GM18498 (cell line): ENCODE results near the gene L1CAM.

Source experiments
- ATAC-seq: cut with Tn5 transposase; IDR thresholded peaks from one replicate; pipeline ENCODE4 v1.9.1; 2021; ENCODE audit warnings: mild to moderate bottlenecking, moderate library complexity; ENCODE audit not compliant: unreplicated experiment

Gene L1CAM

DNA sequence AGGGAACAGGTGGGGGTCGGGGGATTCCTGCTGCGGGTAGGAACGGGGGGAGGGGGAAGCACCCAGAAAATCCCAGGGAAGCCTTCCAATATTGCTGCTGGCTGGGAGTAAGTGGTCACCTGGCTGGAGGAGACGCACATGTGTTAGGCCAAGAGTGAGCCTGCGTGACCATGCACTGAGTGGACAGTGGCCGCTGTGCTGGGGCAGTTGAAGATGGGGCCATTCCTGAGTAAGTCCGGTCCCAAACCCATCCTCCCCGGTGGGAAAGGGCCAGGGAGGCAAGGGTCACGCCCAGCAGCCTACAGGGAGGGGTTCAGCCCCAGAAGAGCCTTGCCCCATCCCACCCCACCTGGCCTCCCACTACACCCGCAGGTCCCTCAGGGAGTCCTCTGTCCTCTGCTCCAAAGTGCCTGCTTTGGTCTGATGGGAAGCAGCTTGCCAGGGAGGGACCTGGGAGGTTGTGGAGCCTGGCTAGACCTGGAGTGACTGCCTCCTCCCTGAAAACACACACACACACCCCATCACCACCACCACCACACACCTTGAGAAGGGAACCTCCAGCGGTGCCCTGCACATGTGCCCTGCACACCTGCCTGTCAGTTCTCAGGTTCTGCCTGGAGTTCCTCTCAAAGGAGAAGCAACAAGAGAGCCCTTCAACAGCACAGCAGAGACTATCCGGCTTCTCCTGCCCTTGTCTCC, 6.1 kb downstream of the L1CAM start:
- ATAC-seq, result no peak

DNA sequence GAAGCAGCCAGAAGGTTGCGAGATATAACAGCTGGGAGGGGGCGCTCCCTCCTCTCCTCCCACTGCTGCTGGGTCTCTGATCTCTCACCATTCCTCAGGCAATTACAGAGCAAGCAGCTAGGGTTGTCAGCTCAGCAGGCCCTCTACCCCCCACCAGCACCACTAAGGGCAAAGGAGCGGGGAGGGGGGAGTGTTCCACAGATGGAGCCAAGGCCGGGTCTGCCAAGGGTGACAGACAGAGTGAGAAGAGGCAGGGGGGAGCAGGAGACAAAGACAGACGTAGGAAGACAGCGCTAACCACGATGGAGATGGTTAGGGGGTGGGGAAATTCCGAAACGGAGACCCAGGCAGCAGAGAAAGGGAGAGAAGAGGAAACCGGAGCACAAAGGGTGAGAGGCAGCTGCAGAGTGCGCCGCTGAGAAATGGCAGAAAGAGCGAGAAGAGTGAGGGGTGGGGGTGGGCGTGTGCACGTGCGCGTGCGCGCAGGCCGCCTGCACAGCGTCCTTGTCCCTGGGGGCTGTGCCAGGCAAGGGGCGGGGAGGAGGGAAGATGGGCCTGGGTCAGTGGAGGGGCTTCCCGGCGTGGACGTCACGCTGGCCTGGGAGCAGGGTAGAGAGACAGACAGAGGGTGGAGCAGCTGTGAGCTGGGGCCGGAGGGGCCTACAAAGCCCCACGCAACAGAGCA, 6.9 kb downstream of the L1CAM start:
- no peak for ATAC-seq

DNA sequence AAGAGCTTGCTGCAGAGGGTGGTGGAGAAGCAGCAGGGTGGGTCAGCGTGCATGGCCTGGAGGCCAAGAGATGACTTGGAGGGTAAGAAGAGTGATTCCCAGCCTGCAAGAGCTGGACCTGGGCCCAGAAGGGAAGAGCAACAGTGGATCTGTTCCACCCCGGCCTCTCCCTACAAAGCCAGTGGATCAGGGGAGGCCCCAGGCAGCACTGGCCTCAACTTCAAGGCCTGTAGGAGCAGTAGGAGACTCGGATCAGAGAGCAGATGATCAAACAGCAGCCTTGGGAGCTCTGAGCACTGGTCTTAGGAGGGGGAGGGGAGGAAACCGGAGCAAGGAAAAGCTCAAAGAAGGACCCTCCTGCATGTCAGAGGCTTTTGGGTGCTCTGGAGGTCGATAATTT, 7.6 kb downstream of the L1CAM start:
- ATAC-seq, result no peak

DNA sequence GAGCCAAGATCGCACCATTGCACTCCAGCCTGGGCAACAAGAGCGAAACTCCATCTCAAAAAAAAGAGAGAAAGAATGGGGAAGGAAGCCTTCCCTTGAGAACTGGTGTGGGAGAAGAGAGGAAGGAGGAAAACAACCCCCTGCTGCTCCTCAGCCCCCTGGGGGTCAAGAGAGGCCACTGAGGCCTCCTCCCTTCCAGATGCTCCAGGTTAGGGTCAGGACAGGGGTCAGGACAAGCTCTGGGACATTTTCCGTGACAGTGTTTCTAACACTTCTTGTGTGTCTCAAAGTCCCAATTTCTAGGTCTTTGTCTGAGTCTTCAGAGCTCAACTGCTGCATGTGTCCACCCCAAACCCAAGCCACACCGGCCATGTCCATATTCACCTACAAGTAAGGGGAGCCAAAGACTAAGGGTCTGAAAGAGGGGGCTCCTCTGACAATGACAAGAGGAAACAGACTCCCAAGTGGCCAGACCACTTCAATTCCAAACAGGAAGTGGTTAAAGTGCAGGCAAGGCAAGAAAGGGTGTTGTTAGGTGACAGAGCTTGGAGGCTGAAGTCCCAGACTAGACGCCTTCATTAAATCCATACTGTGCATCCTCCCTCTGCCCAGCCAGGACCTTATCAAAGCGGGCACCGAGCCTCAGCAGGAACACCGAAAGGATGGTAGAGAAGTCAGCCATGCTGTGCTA, 8.3 kb downstream of the L1CAM start:
- no peak for ATAC-seq

DNA sequence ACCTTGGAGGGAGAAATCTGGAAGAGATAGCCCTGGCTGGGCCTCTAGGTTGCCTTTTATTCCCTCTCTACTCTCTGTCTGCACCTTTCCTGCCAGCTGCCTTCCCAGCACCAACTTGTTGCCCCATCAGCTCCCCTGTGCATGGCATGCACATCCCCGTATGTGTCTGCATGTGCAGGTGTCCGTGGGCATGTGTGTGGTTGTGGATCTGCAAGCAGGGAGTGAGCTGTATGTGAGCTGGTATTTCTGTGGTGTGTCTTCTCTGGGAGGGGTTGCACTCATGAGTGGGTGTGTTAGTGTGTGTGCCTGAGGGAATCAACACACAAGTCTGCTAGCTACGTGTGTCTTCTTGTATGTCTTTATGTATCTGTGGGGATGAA, 9.9 kb downstream of the L1CAM start:
- ATAC-seq, result no peak

DNA sequence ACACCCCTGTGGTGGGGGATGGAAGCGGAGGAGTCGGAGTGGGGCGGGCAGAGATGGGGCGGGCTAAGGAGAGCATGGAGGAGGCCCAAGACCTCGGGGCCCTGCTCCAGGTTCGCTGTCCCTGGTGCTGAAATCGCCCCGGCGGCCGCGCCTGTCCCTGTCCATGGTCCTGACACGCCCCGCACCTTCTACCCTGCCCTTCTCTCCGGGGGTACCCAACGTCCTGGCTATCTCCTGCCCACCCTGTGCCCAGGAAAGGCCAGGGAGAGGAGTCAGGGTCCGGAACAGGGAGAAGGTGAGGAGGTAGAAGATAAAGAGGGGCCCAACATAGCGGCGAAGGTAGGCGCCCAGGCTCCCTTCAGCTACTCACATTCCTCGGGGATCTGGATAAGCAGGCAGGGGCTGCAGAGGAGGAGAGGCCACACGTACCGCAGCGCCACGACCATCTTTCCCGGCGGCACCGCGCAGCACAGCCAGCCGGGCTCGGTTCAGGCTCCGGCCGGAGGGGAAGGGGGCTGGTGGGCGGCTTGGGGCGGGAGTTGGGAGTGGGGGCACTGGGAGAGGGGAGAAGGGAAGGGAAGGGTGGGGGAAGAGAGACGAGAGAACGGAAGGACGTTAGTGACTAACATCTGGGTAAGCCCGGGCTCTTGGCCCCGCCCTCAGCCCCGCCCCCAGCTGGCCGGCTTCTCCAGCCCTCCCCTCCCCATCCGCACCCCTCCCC, 10.4 kb downstream of the L1CAM start:
- no peak for ATAC-seq

DNA sequence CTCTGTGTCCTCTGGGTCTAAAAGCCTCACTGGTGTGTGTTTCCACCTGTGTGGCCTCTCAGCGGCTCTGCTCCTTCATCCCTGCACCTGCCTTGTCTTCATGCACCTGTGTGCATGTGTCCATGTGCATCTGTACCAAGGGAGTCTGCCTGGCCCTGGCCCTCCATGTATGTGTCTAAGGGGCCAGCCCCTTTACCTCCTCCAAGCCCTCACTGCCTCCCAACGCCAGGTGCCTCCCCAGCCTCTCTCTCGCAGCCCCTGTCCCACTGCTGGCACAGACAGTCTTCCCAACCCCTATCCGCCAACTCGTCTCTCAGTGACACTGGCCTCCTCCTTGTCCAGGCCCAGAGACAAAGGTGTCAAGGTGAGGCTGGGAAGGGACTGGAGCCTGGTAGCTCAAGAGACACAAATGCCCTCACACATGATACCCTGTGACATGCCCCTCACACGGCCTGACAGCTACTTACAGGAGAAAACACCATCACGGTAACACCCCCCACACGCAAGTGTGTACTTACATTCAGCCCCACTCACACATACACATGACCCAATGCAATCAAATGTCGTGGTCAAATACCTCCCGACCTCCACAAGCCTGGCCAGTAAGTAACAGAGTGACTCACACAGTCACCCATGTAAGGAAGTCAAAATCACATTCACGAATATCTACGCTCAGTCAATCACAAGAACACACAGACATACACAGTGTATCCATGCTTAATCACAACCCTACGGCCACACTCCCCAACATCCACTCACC, 11.4 kb downstream of the L1CAM start:
- no peak for ATAC-seq

DNA sequence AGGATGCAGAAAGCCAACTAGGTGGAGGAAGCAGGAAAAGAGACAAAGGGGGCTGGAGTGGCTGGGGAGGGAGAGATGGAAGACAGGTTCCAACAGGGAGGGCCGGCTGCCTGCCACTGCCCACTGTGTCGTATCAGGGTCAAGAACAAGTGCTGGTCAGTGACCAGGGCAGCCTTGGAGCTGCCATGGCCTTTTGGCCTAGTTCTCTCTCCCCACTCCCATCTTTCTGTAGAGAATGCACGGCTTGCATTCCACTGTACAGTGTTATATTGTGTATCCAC, 11.9 kb downstream of the L1CAM start:
- ATAC-seq, result no peak

DNA sequence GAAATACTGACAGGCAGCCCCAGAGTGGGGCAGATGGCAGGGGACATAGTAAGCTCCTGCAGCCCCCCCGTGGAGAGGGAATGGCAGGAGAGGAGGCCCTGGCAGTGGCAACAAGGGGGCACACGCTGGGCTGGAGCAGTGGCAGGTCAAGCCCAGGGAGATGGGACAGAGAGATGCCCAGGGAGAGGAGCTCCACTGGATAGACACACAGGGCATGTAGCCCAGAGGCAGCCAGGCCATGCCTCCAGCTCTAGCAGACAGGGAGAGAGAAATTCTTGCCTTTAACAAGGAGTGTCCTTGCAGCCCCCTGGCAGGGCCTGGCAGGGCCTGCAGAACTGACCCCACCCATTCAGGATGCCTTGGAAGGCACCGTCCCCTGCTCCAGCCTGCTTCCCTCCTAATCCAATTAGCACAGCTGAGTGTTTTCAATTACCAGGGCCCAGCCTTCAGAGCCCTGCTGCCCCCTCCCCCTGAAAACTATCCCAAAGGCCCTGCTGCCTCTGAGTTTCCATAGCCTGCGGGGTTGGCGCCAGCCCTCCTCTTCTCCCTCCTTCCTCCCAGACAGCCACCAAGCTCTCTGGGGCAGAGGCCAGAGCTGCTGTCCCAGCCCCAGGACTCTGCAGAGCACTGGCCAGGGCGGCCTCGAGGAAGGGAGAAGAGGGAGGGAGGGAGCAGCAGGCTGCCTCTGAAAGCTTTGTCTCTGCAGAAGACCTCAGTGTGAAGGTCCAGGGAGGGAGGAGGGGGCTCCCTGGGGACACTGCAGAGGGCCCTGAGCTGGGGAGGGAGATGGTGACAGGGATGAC, 12.5 kb downstream of the L1CAM start:
- no peak for ATAC-seq

DNA sequence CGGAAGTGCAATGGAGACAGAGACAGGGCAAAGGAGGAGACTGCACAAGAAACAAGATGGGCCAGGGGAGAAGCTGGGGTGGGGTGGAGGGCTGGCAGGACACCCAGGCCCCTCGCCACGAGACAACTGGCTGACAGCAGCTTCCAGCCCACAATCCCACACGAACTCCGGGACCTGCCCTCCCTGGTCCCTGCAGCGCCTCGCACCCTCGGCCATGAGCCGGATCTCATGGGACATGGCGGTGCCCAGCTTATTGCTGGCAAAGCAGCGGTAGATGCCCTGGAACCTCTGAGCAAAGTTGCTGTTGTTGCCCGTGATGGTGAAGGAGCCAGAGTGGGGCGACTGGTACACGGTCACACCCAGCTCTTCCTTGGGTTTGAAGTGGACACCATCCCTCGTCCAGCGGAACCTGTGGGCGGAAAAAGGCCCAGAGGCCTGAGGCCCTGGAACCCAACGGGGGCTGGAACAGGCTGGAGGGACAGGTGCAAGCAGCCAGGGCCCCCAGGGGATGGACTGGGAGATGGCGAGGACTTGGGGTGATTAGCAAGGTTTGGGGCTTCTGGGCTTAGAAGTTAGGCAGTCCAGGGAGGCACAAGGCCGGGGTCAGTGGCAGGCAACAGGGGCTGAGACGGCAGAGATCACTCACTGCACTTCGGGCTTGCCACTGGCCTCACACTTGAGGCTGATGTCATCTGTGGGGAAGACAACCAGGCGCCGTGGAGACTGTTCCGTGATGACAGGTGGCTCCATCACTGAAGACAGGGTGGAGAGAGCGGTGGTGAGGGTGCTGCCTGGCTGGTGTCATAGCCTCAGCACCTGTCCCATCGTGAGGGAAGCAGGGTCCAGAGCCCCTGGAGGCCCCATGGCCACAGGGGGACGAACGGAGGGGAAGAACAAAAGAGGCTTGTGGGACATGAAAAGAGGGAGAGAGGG, 13.8 kb downstream of the L1CAM start:
- no peak for ATAC-seq

DNA sequence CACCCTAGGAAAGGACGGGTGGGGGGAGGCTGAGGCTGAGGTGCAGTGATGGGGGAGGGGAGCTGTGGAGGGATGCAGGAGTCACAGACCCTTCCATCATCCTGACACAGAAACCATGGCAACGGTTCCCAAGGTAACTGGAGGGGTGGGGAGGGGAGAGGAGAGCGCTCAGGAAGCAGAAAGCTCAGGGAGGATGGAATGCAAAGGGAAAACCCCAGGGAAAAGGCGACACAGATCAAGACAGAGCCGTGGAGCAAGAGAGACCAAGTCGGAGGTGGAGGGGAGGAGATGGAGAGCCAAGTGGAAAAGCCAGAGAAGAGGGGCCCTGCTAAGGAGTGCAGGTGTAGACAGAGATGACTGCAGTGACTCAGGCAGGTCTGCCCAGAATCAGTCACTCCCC, 14.5 kb downstream of the L1CAM start:
- no peak for ATAC-seq

DNA sequence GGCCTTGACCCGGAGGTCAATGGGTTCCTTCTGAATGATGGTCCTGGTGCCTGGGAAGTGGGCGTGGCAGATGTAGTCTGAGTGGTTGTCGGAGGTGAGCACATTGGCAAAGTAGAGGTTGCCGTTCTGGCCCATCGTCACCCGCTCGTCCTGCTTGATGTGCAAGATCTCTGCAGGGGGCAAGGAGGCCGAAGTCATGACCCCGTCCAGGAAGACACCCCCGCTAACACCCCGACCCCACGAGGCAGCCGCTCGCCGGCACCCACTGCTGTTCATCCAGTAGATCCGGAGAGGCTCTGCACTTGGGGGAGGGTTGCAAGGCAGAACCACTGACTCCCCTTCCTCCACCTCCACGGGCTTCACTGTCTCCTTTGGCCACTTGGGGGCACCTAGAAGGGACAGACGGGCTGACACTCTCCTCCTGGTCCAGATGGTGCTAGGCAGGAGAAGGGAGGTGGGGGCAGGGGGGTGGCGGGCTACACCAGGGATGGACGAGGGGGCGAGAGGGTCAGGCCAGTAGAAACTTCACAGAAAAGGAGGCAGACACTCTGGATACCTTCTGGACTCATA, 15.1 kb downstream of the L1CAM start:
- ATAC-seq, result no peak

DNA sequence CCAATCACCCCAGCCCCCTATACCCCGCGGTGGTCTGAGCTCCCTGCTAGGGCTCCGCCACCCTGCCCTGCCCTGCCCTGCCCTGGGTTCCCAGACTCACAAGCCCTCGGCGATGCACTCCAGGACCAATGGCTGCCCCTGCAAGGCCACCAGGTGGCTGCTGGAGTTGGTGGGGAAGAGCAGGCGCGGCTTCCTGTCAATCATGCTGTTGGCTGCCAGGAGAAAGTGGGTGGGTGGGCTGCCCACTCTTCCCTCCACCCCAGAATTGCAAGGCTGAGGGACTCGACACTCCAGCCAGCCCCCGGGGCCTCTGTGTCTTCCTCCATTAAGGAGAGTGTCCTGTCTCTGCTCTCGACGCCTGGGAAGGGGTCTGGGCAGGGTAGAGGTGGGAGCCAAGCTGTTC, 15.7 kb downstream of the L1CAM start:
- no peak for ATAC-seq

DNA sequence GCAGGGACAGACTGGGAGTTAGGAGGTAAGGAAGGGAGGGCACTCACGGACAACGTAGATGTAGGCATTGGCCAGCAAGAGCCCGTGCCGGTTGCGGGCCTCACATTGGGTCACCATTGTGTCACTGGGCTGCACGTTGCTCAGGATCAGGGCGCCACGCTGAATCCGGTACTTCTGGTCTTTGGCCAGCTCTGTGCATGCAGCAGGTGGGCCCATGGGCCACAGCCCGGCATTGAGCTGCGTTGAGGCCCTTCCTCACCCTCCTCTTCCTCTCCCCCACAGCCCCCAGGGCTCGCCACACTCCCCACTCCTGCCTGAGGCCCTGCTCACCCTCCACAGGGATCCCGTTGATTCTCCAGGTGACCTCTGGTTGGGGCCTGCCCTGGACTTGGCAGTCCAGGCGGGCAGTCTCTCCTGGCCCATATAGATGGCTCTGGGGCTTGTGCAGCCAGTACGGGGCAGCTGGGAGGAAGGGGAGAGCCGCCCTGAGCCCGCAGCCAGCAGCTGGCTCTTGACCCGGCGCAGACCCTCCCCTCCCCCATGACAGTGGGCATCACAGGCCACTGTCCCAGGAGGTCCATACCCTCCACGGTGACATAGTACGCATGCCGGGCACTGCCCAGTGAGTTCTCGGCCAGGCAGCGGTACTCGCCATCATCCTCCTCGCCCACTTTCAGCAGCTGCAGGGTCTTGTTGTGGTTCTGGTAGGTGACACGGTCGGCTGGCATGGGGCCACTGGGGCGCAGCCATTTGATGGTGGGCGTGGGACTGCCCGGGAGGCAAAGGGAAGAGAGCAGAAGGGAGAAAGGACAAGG, 16.3 kb downstream of the L1CAM start:
- ATAC-seq, result no peak

DNA sequence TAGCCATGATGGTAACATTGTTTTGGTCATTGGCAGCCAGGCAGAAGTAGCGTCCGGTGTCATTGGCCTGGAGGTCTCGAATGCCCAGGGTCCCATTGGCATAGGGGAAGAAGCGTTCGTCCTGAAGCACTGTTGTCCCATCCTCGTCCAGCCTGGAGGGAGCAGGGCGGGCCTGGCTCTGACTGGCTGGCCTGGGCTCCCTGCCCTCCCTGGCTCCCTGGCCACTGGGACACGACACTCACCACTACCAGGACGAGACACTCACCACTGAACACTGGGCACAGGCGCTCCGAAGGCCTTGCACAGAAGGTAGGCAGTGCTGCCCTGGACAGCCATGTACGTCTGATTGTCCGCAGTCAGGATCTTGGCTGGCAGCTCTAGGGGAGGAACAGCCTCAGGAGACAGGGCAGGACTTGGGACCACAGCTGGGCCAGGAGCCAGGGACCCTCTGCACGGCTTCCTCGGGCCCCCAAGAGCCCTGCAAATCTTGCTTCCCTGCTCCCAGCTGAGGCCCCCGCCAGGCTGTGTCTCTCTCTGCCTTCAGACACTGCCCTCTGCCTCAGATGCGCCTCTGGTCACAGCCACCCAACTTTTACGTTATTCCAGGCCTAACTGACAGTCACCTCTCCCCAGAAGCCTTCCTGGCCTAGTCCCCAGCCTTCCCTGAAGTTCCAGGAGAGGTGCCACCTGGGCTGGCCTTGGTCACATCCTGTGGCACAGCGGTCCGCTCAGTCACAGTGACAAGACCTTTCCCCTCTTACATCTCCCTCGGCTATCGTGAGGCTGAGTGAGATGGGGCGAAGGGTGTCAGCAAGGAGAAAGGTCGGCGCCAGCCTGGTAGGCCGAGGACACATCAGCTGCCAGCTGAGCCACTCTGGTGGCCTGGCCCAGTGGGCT, 17.1 kb downstream of the L1CAM start:
- ATAC-seq, result no peak

DNA sequence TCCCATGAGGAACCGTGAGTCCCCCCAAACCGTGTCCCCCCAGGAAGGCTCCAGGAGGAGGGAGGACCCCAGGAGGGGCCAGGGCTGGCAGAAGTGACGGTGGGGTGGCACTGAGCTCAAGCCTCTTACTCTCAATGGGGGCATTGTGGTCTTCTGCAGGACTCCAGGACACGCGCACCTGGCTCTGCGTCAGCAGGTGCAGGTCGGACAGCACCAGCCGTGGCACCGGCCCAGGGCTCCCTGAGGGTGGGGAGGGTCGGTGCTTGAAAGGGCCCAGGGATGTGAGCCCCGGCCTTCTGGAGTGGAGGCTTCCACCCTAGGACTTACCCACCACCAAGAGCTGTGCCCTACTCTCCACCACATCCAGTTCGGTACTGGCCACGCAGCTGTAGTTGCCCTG, 18.3 kb downstream of the L1CAM start:
- no peak for ATAC-seq

DNA sequence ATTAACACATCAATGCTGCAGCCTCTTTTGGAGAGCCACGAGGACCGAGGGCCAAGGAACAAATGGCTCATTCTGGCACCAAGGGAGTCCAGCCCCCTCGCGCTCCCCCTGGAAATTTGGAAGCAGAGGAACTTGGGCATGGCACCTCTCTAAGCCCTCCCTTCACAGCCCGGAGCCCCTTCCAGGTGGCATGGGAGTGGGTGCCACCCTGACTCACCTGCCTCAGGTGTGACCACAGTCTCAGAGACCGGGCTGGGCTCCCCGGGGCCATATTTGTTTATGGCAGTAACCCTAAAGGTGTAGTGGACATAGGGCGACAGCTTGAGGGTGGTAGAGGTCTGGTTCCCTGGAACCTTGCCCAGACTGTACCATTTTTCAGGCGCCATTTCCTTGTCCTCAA, 18.8 kb downstream of the L1CAM start:
- no peak for ATAC-seq
